ENCODE data around the gene FYB2.

FYB2 gene

GRCh38 chr1:56713112-56713511 lies 106.1 kb downstream of the FYB2 start:
- no peak for DNase-seq (ENCODE audit: low read depth)

DNA sequence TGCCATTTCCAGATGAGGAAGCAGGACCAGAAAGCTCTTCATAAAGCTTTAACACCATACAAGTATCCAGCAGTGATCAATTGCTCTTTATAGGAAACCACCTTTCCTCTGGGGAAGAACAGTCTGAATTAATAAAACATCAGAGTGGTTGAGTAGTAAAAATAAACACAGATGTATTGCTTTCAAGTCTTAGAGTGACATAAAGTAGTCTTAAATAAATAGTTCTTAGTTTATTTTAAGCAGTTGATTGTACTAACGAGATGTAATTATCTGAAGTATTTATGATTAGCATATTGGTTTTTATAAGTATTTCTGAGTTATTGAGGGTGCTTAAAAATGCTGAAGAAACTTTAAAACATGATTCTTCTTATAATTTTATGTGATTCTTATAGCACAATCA lies 107.1 kb downstream of the FYB2 start:
- no peak for DNase-seq (ENCODE audit: low read depth)

DNA sequence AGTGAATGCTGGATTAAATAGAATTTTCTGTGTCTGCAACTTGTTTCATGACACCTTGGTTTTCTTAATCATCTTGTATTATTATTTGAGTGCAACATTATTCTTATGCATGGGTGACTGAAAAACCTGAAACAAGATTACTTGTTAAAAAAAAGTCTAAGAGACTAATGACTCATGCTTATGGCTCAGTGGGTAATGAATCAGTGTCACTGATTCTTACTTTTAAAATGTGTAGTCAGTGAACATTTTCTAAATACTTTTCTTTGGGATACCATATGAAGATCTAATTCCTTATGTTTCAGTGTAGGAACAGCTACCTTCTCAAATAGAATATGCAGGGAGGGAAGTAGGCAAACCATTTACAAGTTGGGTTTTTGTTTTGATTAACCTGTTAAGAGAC lies 108.6 kb downstream of the FYB2 start:
- DNase-seq (ENCODE audit: low read depth), result no peak

DNA sequence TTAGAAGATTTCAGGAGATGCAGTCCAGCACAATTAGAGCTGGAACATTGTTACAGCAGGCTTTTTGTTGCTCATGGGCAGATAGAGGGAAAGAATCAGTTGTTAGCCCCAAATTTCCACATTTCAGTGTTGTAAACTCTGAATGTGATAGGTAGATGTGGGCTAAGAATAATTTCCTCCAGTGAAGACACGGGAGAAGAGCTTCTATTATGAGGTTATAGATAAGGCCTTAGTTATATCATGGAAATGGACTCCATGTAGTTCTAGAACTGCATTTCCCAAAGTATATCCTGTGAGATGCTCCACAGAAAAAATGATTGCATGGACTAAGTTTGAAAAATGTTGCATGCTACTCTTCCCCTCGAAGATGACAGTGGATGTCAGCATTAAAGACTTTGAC lies 109.2 kb downstream of the FYB2 start:
- DNase-seq (ENCODE audit: low read depth), result no peak

DNA sequence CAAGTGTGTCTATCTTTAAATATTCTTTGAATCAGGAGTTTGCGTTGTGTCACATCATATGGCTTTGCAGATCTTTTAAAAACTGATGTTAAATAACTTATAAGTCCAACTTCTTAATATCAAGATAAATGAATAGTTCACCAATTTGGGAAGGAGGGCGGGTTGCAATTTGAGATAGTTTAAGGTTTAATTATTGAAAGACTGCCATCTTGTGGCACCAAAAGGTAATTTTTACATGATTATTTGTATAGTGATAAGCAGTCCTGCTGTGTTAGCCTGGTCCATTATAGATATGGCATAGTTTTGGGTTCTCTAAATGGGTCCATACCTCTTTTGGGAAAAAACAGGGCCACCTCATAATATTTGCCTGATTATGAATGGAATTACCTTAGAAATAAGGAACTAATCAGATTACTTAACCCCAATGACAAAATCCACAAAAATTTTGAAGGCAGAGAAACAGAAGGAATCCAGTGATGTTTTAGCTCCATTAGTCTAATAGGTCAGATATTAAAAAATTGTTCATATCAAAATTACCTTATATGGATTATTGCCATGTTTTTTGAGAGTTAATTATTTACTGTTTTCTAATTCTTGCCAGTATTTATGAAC lies 109.8 kb downstream of the FYB2 start:
- DNase-seq (ENCODE audit: low read depth), result no peak

- no peak for DNase-seq (ENCODE audit: low read depth)
These were observed 111.8 kb downstream of the FYB2 start for GRCh38 chr1:56707379-56707778.

DNA sequence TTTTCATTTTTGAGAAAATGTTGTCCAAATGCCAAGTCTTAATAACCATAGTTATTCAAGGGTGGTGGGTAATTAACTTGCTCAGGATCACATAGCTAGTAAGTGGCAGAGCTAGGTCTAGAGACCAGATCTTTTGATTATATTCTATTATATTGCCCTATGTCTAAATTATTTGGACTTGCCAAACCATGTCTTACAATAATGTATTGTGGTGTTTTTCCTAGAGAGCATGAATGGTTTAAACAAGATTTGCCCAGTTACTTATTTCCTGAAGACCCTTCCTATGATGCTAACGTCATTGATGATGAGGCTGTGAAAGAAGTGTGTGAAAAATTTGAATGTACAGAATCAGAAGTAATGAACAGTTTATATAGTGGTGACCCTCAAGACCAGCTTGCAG lies 115.5 kb downstream of the FYB2 start:
- no peak for DNase-seq (ENCODE audit: low read depth)

GRCh38 chr1:56696663-56697062 lies 122.5 kb downstream of the FYB2 start:
- no peak for DNase-seq (ENCODE audit: low read depth)

GRCh38 chr1:56688522-56689026 lies 130.6 kb downstream of the FYB2 start:
- DNase-seq (ENCODE audit: low read depth), result no peak

DNA sequence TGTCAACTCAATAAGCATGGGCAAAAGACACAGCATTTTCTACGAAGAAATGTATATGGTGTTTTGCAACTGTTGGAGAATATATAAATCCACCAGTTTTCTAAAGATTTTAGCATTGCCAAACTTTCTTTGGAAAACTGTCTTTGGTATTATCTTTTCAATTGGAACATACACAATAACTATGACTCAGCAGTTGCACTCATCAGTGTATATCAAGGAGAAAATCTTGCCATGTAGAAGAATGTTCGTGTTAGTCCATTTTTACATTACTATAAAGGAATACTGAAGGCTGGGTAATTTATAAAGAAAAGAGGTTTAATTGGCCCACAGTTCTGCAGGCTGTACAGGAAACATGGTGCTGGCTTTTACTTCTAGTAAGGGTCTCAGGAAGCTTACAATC lies 133.0 kb downstream of the FYB2 start:
- DNase-seq (ENCODE audit: low read depth), result no peak

- DNase-seq (ENCODE audit: low read depth), result no peak
These were observed 135.6 kb downstream of the FYB2 start for GRCh38 chr1:56683569-56683968.

- DNase-seq (ENCODE audit: low read depth), result no peak
These were observed 142.6 kb downstream of the FYB2 start for GRCh38 chr1:56676571-56677035.

DNA sequence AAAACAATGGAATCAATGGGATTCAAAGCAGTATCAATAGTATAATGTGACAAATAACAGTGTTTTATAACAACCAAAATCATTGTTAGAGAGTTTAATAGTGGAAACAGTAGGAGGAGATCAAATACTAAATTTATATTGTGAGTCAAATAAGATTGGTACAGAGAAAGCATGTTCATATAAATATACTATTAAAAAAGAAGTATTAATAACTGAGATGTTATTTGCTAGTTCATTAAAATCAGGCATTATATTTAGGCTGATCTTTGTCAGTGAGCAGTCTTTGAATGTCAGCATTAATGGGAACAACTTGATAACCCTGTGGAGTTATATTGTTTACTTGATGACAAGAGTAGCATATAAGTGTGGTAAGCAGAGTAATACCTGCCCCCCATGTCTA lies 143.4 kb downstream of the FYB2 start:
- no peak for DNase-seq (ENCODE audit: low read depth)

GRCh38 chr1:56672579-56672978 lies 146.6 kb downstream of the FYB2 start:
- no peak for DNase-seq (ENCODE audit: low read depth)

DNA sequence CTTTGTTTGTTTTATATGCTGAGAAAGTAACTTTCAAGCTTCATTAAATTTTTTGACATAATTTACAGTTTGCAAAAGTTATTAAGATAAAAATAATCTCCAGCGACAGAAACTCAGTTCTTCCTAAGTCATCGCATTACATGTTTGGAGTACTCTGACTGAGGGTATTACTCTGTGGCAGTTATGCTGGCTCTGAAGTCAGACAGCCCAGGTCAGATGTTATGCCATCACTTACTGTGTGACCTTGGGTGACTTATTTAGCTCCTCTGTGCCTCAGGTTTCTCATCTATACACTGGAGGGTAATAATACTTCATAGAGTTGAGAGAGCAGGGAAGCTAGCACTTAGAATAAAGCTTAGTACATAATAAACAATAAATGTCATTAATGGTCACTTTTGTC lies 147.7 kb downstream of the FYB2 start:
- DNase-seq (ENCODE audit: low read depth), result no peak

- no peak for DNase-seq (ENCODE audit: low read depth)
These were observed 148.1 kb downstream of the FYB2 start for GRCh38 chr1:56671085-56671484.

DNA sequence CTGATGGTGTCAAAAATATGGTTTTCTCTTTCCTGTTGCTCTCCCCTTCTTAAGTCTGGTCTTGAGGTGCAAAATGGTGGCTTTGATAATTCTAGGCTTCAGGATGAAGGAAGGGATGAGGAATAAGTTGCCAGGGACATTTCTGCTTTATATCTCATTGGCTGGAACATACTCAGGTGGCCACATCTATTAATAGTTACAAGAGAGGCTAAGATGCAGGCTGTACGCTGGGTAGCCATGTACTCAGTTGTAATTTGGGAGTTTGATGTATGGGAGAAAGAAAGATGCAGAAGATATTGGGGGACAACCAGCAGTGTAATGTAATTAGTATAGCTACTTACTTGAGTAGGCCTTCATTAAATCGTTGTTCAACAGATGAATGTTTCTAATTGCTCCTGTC lies 148.9 kb downstream of the FYB2 start:
- no peak for DNase-seq (ENCODE audit: low read depth)

Measured in activated T-cell treated with anti-CD3 and anti-CD28 coated beads for 1 hour (primary cell).